Thoracic aorta (tissue), 2 donors: ENCODE data around the gene TMEM255B. TPM values are rescaled to one million over a fixed set of nuclear protein-coding genes. Genes with fewer than 3 reads are reported as not detected.
"Not testable (repeated sequence)": the region's sequence is repeated elsewhere in the genome, so short reads cannot be mapped to it uniquely, and the experiment has no call there.

Source experiments
- ATAC-seq: fragments of 150-250 bp; one replicate; pipeline ENCODE4 v1.8.0; 2017; ENCODE audit warnings: low read depth; ENCODE audit not compliant: insufficient number of reproducible peaks, low FRiP score
- DNase-seq: peaks from one replicate; pipeline ENCODE4 v3.0.0-alpha.2; 2020; ENCODE audit warnings: low spot score
- H3K27ac ChIP-seq, 2 donors: fragments of 200-600 bp; sonication (generic); 1 replicate in 1 of 2; 2 replicates in 1 of 2; pipeline ENCODE4 v1.5.1; 2016; ENCODE audit warnings: mild to moderate bottlenecking in 2 of 2, moderate library complexity in 2 of 2
- H3K27me3 ChIP-seq: fragments of 200-600 bp; sonication (generic); replicated peaks from 2 replicates; pipeline ENCODE4 v1.6.0; 2016; ENCODE audit warnings: mild to moderate bottlenecking; ENCODE audit not compliant: insufficient read depth
- H3K36me3 ChIP-seq: fragments of 200-600 bp; sonication (generic); one replicate; pipeline ENCODE4 v1.5.1; 2016
- H3K4me1 ChIP-seq, 2 donors: fragments of 200-600 bp; sonication (generic); 1 replicate in 1 of 2; 2 replicates in 1 of 2; pipeline versions ENCODE4 v1.5.1 to v1.6.0; 2016; ENCODE audit warnings: low read depth in 2 of 2, mild to moderate bottlenecking in 1 of 2; ENCODE audit not compliant: control insufficient read depth in 1 of 2
- H3K4me3 ChIP-seq: fragments of 200-600 bp; sonication (generic); 2 replicates; pipeline ENCODE4 v1.5.1; 2016; ENCODE audit warnings: mild to moderate bottlenecking
- H3K9me3 ChIP-seq: fragments of 200-600 bp; sonication (generic); 2 replicates; pipeline ENCODE4 v1.5.1; 2016
- total RNA-seq, 2 donors: library from RNA; depleted of rRNA; stranded (reverse); fragments of >200 nt; gene quantifications; one replicate each; pipeline versions ENCODE4 v1.1.0 to v1.2.3, GENCODE V29; 2016
- TF ChIP-seq, protein P1 (sequence below): fragments of 200-600 bp; sonication (generic); IDR thresholded peaks from one replicate; pipeline ENCODE4 v1.5.1; 2019; ENCODE audit warnings: antibody characterized with exemption

Gene TMEM255B
- total RNA-seq, 2 donors from 2014 or later: 11.2 to 14.9 TPM

DNA sequence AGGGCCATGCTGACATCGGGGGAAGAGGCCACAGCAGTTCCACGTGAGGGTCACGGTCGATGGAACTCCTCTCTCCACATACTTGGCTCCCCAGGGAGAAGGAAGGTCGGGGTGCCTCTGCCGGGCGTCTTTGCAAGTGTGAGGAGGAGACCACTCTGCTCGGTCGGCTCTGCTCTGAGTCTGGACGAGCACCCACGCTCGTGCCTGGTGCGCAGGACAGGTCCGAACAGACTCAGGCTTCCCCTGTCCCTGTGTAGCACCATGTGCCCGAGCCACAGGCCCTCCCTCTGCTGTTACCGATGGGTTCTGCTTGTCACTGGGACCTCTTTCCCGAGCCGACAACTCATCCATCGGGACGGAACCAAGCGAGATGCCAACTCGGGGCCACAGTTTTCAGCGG is 35.1 kb downstream of the TMEM255B start:
- Histone ChIP-seq H3K4me3 (no peak overlapping the region), H3K36me3 (no peaks in the 10 kb centered on the region), H3K9me3 (no peaks in the 10 kb centered on the region), H3K27ac (no peak overlapping the region), H3K27me3 (no peaks in the 10 kb centered on the region), H3K4me1 (no peaks in the 10 kb centered on the region)
- ATAC-seq (no peak), DNase-seq (no peak)
- TF ChIP-seq, protein P1, sequence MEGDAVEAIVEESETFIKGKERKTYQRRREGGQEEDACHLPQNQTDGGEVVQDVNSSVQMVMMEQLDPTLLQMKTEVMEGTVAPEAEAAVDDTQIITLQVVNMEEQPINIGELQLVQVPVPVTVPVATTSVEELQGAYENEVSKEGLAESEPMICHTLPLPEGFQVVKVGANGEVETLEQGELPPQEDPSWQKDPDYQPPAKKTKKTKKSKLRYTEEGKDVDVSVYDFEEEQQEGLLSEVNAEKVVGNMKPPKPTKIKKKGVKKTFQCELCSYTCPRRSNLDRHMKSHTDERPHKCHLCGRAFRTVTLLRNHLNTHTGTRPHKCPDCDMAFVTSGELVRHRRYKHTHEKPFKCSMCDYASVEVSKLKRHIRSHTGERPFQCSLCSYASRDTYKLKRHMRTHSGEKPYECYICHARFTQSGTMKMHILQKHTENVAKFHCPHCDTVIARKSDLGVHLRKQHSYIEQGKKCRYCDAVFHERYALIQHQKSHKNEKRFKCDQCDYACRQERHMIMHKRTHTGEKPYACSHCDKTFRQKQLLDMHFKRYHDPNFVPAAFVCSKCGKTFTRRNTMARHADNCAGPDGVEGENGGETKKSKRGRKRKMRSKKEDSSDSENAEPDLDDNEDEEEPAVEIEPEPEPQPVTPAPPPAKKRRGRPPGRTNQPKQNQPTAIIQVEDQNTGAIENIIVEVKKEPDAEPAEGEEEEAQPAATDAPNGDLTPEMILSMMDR: no peak

DNA sequence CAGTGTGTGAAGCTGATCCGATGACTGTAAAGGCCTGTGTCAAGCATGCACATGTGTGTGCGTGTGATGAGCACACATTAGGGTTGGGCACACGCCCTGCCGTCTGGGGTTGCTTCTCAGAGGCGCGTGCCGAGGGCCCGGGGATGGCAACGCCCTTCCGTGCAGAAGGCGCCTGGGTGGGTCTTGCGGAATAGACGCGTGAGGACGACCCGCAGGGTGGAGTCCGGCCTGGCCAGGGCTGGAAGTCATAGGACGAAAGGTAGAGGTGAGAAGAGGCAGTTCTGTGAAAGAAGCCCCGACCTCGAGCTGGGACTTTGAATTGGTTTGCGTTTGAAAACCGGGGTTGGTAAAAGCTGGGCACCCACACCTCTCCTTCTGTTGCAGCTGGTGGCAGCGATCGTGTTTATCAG is 35.7 kb downstream of the TMEM255B start:
- H3K27me3 ChIP-seq: no peaks in the 10 kb centered on the region
- H3K36me3 ChIP-seq: no peaks in the 10 kb centered on the region
- TF ChIP-seq, protein P1: no peak
- no peaks in the 10 kb centered on the region for H3K4me1 ChIP-seq
- H3K4me3 ChIP-seq: no peak overlapping the region
- DNase-seq (no peak), ATAC-seq (no peak)
- no peaks in the 10 kb centered on the region for H3K9me3 ChIP-seq
- H3K27ac ChIP-seq: no peak overlapping the region

DNA sequence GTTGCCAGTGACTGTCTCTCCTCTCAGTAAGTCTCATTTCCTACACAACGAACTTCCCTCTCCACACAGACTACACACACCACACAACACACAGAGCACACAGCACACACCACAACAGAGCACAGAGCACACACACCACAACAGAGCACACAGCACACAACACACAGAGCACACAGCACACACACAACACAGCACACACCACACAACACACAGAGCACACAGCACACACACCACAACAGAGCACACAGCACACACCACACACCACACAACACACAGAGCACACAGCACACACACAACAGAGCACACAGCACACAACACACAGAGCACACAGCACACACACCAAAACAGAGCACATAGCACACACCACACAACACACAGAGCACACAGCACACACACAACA is 36.3 kb downstream of the TMEM255B start:
- not testable (repeated sequence) for ATAC-seq, H3K4me1 ChIP-seq, H3K9me3 ChIP-seq, H3K4me3 ChIP-seq, H3K27ac ChIP-seq, H3K27me3 ChIP-seq, DNase-seq, H3K36me3 ChIP-seq

DNA sequence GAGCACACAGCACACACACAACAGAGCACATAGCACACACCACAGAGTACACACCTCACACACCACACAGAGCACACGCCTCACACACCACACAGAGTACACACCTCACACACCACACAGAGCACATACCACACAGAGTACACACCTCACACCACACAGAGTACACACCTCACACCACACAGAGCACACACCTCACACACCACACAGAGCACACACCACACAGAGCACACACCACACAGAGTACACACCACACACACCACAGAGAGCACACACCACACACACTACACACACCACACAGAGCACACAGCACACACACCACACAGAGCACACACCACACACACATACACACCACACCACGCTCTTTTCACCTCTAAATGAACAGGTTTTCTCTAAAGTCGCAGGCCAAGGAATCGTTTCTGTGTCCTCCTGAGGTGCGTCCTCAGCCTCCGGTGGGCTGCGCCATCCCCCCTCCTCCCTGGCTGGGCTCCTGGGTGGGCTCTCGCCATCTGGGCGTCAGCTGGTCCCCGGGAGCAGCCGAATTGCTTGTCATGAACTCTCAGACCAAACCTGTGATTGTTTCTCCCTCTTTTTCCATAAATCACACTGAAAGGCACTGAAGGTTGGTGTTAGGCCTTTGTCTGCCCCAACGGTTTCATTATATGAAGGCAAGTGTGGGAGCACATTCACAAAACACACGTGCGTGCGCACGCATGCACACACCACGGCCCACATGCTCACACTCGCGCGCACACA is 37.4 kb downstream of the TMEM255B start:
- no peak overlapping the region for H3K4me3 ChIP-seq
- no peaks in the 10 kb centered on the region for H3K27me3 ChIP-seq
- H3K36me3 ChIP-seq: no peaks in the 10 kb centered on the region
- H3K27ac ChIP-seq: no peak overlapping the region
- no peak for ATAC-seq
- no peak for DNase-seq
- no peaks in the 10 kb centered on the region for H3K4me1 ChIP-seq
- TF ChIP-seq, protein P1: no peak
- no peaks in the 10 kb centered on the region for H3K9me3 ChIP-seq

DNA sequence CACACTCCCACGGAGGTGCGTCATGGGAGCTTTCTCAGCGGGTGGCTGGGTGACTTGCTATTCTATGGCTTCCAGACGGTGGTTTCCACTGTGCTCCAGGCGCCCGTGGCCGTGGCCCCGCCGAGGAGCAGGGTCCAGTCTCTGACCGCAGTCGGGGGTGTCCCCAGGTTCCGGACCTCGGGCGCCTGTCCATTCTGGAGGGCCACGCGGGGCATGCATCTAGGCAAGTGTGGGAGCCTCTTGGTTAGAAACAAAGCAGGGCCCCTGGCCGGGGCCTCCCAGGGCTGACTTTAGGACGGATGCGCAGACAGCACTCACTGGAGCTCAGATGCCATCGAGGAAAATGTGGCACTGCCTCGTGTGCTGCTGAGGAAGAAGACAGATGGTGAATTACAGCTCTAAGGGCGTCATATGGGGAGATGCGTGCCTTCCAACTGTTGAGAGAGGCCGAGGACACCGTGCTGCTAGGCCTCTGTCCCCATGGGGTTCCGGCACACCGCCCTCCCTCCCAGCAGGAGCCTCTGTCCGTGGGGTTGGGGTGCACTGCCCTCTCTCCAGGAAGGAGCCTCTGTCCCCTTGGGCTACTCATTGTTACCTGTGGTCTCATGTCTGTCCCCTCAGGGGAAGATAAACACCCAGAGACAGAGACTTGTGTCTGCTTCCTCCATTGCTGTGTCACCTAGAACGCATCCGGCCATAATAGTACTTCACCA is 38.1 kb downstream of the TMEM255B start:
- no peak for DNase-seq
- H3K27ac ChIP-seq: no peak overlapping the region
- H3K4me3 ChIP-seq: no peak overlapping the region
- TF ChIP-seq, protein P1: no peak
- no peaks in the 10 kb centered on the region for H3K36me3 ChIP-seq
- H3K27me3 ChIP-seq: no peaks in the 10 kb centered on the region
- H3K9me3 ChIP-seq: no peaks in the 10 kb centered on the region
- H3K4me1 ChIP-seq: no peaks in the 10 kb centered on the region
- ATAC-seq: no peak
